HL-60 (cell line): Measurements from ENCODE around the gene ADH7.
A peak's percentile ranks its signal among the peaks of the same experiment; 100 is the strongest.

Source experiments
- DNase-seq, 2 experiments: peaks; one replicate each; pipeline ENCODE4 v3.0.0-alpha.2; 2010 to 2020; ENCODE audit warnings: low read depth in 1 of 2, low spot score in 1 of 2
- H3K27ac ChIP-seq: fragments of 250-450 bp; sonication (Bioruptor Pico); replicated peaks from 2 replicates; pipeline ENCODE4 v1.5.1; 2020; ENCODE audit warnings: mild to moderate bottlenecking, moderate library complexity
- H3K27me3 ChIP-seq: fragments of 250-450 bp; sonication (Bioruptor Pico); 2 replicates; pipeline ENCODE4 v1.5.1; 2021; ENCODE audit warnings: mild to moderate bottlenecking, moderate library complexity; ENCODE audit not compliant: insufficient read depth, poor library complexity, severe bottlenecking
- H3K4me3 ChIP-seq: replicated peaks from 2 replicates; pipeline ENCODE4 v1.5.1; 2011; ENCODE audit warnings: mild to moderate bottlenecking, control low read depth, low read length; ENCODE audit not compliant: insufficient read depth
- GABPA ChIP-seq: IDR thresholded peaks from 2 replicates; pipeline ENCODE4 v1.6.1; 2012; ENCODE audit warnings: low read depth
- POLR2AphosphoS5 ChIP-seq: IDR thresholded peaks from 2 replicates; pipeline ENCODE4 v1.6.1; 2012; ENCODE audit warnings: low read depth
- SPI1 ChIP-seq: IDR thresholded peaks from 2 replicates; pipeline ENCODE4 v1.6.1; 2012; ENCODE audit warnings: low read depth, mild to moderate bottlenecking, borderline replicate concordance
- TF ChIP-seq, protein P1 (sequence below): IDR thresholded peaks from 2 replicates; pipeline ENCODE4 v1.6.1; 2012; ENCODE audit warnings: low read depth; ENCODE audit not compliant: insufficient replicate concordance
- TF ChIP-seq, protein P2 (sequence below): IDR thresholded peaks from one replicate; pipeline ENCODE4 v1.5.1; 2011; ENCODE audit warnings: low read length, control low read depth, inconsistent platforms; ENCODE audit not compliant: insufficient read depth

ADH7 gene

DNA sequence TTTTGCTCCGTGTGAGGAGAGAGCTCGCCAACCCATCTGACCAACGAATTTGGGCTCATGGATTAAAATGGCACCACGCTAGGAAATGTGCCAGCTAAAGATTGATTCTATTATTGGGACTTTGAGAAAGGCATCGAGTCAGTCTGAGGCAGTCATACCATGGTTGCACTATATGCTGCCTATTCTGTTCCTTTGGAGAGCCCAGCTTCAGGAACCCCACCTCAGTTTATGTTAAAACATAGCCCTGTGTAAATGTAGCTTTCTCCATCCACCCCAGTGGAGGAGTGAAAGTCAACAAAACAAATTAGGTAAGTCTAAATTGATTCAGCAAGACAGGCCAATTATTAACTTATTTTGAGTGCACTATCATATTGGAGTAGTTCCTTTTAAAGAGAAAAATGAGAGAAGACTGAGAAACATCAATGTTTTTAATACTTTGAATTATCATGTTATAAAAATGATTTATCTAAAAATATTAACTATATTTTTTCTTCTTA, 24.5 kb upstream of the ADH7 start:
- TF ChIP-seq, protein P1, sequence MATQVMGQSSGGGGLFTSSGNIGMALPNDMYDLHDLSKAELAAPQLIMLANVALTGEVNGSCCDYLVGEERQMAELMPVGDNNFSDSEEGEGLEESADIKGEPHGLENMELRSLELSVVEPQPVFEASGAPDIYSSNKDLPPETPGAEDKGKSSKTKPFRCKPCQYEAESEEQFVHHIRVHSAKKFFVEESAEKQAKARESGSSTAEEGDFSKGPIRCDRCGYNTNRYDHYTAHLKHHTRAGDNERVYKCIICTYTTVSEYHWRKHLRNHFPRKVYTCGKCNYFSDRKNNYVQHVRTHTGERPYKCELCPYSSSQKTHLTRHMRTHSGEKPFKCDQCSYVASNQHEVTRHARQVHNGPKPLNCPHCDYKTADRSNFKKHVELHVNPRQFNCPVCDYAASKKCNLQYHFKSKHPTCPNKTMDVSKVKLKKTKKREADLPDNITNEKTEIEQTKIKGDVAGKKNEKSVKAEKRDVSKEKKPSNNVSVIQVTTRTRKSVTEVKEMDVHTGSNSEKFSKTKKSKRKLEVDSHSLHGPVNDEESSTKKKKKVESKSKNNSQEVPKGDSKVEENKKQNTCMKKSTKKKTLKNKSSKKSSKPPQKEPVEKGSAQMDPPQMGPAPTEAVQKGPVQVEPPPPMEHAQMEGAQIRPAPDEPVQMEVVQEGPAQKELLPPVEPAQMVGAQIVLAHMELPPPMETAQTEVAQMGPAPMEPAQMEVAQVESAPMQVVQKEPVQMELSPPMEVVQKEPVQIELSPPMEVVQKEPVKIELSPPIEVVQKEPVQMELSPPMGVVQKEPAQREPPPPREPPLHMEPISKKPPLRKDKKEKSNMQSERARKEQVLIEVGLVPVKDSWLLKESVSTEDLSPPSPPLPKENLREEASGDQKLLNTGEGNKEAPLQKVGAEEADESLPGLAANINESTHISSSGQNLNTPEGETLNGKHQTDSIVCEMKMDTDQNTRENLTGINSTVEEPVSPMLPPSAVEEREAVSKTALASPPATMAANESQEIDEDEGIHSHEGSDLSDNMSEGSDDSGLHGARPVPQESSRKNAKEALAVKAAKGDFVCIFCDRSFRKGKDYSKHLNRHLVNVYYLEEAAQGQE, result no peak
- TF ChIP-seq SPI1 (no peak), POLR2AphosphoS5 (no peak), GABPA (no peak)
- TF ChIP-seq, protein P2, sequence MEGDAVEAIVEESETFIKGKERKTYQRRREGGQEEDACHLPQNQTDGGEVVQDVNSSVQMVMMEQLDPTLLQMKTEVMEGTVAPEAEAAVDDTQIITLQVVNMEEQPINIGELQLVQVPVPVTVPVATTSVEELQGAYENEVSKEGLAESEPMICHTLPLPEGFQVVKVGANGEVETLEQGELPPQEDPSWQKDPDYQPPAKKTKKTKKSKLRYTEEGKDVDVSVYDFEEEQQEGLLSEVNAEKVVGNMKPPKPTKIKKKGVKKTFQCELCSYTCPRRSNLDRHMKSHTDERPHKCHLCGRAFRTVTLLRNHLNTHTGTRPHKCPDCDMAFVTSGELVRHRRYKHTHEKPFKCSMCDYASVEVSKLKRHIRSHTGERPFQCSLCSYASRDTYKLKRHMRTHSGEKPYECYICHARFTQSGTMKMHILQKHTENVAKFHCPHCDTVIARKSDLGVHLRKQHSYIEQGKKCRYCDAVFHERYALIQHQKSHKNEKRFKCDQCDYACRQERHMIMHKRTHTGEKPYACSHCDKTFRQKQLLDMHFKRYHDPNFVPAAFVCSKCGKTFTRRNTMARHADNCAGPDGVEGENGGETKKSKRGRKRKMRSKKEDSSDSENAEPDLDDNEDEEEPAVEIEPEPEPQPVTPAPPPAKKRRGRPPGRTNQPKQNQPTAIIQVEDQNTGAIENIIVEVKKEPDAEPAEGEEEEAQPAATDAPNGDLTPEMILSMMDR, result no peak

DNA sequence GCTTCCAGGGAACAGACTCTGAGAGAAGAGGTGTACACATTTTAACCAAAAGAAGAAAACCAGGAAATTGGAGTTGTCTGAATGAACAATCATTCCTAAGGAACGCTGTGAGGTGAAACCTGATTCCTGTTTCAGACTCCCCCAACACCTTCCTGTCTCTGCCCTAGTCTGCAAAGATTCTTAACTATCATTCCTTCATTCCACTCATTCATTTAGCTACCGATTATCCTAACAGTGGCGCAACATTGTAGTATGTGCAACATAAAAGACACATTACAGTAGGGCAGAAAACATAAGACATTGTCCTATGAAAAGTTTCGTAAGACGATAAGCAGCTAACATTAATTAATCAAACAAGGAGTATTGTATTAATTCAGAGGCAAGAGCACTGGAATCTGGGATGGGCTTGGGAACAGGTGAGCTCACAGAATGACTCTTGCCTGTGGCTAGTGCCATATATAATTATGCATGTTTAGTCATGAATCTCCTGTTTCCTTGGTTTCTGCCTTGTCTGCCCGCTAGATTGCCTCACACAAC, 23.8 kb upstream of the ADH7 start:
- Histone ChIP-seq H3K4me3 (no peak overlapping the region), H3K27me3 (no peaks in the 10 kb centered on the region), H3K27ac (no peak overlapping the region)
- DNase-seq, result no peak
- TF ChIP-seq SPI1 (no peak), GABPA (no peak)
- TF ChIP-seq, protein P2, result no peak

More for the DNA sequence above, 24.5 kb upstream of the ADH7 start:
- no peak overlapping the region for H3K27ac ChIP-seq
- DNase-seq, result no peak
- no peaks in the 10 kb centered on the region for H3K27me3 ChIP-seq
- H3K4me3 ChIP-seq, result no peak overlapping the region

DNA sequence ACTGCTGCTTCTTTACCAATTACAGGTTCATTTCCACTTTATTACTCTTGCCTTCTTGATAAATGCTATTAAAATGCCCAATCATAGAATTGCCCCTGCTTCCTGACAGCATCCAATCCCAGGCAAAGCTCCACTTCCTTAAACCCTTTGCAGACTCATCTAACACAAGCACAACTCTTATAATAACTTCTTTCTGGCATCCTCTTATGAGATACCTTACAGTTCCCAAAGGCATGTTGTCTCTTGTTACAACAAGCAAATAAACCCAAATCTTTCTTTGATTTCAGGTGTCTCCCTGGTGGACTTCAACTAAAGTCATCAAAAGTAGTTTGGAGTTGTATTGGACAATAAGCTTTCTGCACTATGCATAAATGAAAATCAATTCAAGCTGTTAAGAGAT, 22.5 kb upstream of the ADH7 start:
- Histone ChIP-seq H3K27me3 (no peaks in the 10 kb centered on the region), H3K4me3 (no peak overlapping the region), H3K27ac (no peak overlapping the region)
- DNase-seq, result no peak
- TF ChIP-seq, protein P1, result no peak
- 0 out of 2 replicates have a peak, but pooled peaks have one; percentile 11 for TF ChIP-seq SPI1
- TF ChIP-seq, protein P2, result no peak
- TF ChIP-seq POLR2AphosphoS5, result no peak

DNA sequence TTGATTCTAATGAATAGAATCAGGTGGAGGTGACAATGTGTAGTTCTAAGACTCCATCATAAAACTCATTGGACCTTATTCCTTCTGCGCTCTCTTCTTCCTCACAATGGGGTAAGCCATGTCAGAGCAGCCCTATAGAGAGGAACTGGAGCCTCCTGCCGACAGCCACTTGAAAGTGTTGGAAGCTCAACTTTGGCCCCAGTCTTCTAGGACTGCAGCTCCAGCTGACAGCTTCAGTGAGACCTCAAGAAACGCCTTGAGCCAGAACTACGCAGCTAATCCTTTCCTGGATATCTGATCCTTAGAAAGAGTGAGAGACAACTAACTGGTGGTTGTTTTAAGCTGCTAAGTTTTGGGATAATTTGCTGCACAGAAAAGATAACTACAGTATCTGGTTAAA, 22.1 kb upstream of the ADH7 start:
- no peaks in the 10 kb centered on the region for H3K27me3 ChIP-seq
- no peak for TF ChIP-seq GABPA
- TF ChIP-seq, protein P2, result no peak
- no peak for TF ChIP-seq SPI1
- TF ChIP-seq, protein P1, result no peak
- no peak overlapping the region for H3K4me3 ChIP-seq
- DNase-seq, result no peak
- no peak overlapping the region for H3K27ac ChIP-seq
